ENCODE data around the gene CD55. TPM values are rescaled to one million over a fixed set of nuclear protein-coding genes. Genes with fewer than 3 reads are reported as not detected.

Gene CD55
- total and polyA plus RNA-seq, 8 donors: 8.1 to 168 (median 25.6) TPM

- Histone ChIP-seq H3K4me3 (no peak overlapping the region), H3K27me3 (no peaks in the 10 kb centered on the region), H3K27ac (no peak overlapping the region), H3K9me3 (no peaks in the 10 kb centered on the region), H3K4me1 (peaks cover 20 to 53% (median 32%) of the 10 kb centered on the region in 4 donors), H3K36me3 (no peaks in the 10 kb centered on the region)
- 85 to 95% (median 88%) methylated on average over 1 of the region's 1 CpG for WGBS, 5 donors
- DNase-seq: no peak
- intact Hi-C loops (cut with DNase I; ENCODE audit: low total_unique reads): no loop called here
- TF ChIP-seq POLR2AphosphoS5 (IDR thresholded peaks at IDR 0.05) (no peak), EP300 (IDR thresholded peaks at IDR 0.05) (no peak)
These were observed 8.9 kb upstream of the CD55 start for GRCh38 chr1:207312604-207312920.

DNA sequence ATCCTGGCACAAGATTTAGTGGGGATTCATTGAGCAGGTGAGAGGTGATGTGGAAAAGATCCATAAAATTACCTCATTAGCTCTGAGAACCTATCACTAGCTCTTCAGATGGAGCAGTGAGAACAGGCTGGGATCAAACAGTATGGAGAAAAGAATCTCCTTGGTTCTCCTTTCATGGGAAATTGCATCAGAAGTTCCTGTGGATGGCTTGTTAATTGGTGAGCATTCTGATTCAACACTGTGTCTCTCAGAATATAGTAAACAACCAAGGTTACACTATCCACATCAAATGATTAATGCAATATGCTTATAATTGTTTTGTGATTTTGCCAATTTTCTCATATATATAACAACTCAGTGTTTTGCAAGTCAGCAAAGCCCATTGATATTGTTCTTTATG is 8.3 kb upstream of the CD55 start:
- Histone ChIP-seq H3K27me3 (no peaks in the 10 kb centered on the region), H3K4me3 (no peak overlapping the region), H3K4me1 (peaks cover 22 to 58% (median 33%) of the 10 kb centered on the region in 4 donors), H3K36me3 (no peaks in the 10 kb centered on the region), H3K9me3 (no peaks in the 10 kb centered on the region), H3K27ac (no peak overlapping the region)
- no peak for DNase-seq
- TF ChIP-seq CTCF (IDR thresholded peaks at IDR 0.05) (no peak), POLR2AphosphoS5 (IDR thresholded peaks at IDR 0.05) (no peak), POLR2A (IDR thresholded peaks at IDR 0.05) (no peak), EP300 (IDR thresholded peaks at IDR 0.05) (no peak)
- intact Hi-C loops (cut with DNase I; ENCODE audit: low total_unique reads): no loop called here

GRCh38 chr1:207314816-207315215 is 6.7 kb upstream of the CD55 start:
- Histone ChIP-seq H3K4me1 (peaks cover 19 to 55% (median 30%) of the 10 kb centered on the region in 4 donors), H3K9me3 (no peaks in the 10 kb centered on the region), H3K4me3 (no peak overlapping the region), H3K36me3 (no peaks in the 10 kb centered on the region), H3K27me3 (no peaks in the 10 kb centered on the region), H3K27ac (no peak overlapping the region)
- TF ChIP-seq POLR2AphosphoS5 (IDR thresholded peaks at IDR 0.05) (no peak), CTCF (IDR thresholded peaks at IDR 0.05) (no peak), POLR2A (IDR thresholded peaks at IDR 0.05) (no peak), EP300 (IDR thresholded peaks at IDR 0.05) (no peak)
- intact Hi-C loops (cut with DNase I; ENCODE audit: low total_unique reads): no loop called here
- no peak for DNase-seq

- 92 to 98% (median 97%) methylated on average over 3 of the region's 3 CpGs for WGBS, 5 donors
- intact Hi-C loops (cut with DNase I; ENCODE audit: low total_unique reads): no loop called here
- Histone ChIP-seq H3K27me3 (no peaks in the 10 kb centered on the region), H3K9me3 (no peaks in the 10 kb centered on the region), H3K27ac (no peak overlapping the region), H3K4me1 (peaks cover 15 to 50% (median 27%) of the 10 kb centered on the region in 4 donors), H3K4me3 (no peak overlapping the region), H3K36me3 (no peaks in the 10 kb centered on the region)
- TF ChIP-seq POLR2AphosphoS5 (IDR thresholded peaks at IDR 0.05): no peak
- TF ChIP-seq EP300 (IDR thresholded peaks at IDR 0.05): no peak
- peak in 1 of 7 experiments; percentile 71 for TF ChIP-seq CTCF (IDR thresholded peaks at IDR 0.05)
- no peak for TF ChIP-seq POLR2A (IDR thresholded peaks at IDR 0.05)
- DNase-seq: no peak
These were observed 6.0 kb upstream of the CD55 start for GRCh38 chr1:207315435-207315834.

DNA sequence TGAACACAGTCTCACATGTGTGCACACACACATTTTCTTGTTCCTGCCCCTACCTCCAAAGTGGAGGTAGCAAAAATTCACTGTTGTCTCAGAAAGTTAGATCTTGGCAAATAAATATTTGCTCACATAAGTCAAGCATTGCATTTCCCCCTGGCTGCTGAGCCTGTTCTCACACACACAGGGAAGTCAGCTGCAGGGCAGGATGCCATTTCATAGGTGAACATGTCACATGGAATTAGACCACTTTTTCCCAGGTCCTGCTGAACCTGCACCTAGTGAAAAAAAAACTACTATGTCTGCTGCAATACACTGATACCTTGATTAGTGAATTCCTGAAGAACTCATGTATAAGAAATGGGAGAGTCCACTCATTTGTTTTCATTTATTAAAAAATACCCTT is 5.3 kb upstream of the CD55 start:
- intact Hi-C loops (cut with DNase I; ENCODE audit: low total_unique reads): no loop called here
- DNase-seq: peak; percentile 71 to 76
- no peak overlapping the region for H3K4me3 ChIP-seq
- H3K27ac ChIP-seq: peak overlapping the region in 4 of 5 donors; percentile 40 to 77 (median 59)
- no peaks in the 10 kb centered on the region for H3K9me3 ChIP-seq
- no peaks in the 10 kb centered on the region for H3K36me3 ChIP-seq
- H3K4me1 ChIP-seq: peaks cover 15 to 51% (median 31%) of the 10 kb centered on the region in 4 donors
- no peaks in the 10 kb centered on the region for H3K27me3 ChIP-seq
- TF ChIP-seq CTCF (IDR thresholded peaks at IDR 0.05): peak in 1 of 7 experiments; percentile 18
- no peak for TF ChIP-seq POLR2AphosphoS5 (IDR thresholded peaks at IDR 0.05)
- TF ChIP-seq EP300 (IDR thresholded peaks at IDR 0.05): no peak
- no peak for TF ChIP-seq POLR2A (IDR thresholded peaks at IDR 0.05)
